Body of pancreas (tissue), 4 donors: ENCODE results near the gene PSD. TPM values are rescaled to one million over a fixed set of nuclear protein-coding genes. Genes with fewer than 3 reads are reported as not detected.

Source experiments
- ATAC-seq: fragments of 150-250 bp; one replicate; pipeline ENCODE4 v1.9.1; 2016
- DNase-seq, 4 donors: peaks; one replicate each; pipeline ENCODE4 v3.0.0-alpha.2; 2019
- H3K27ac ChIP-seq, 4 donors: fragments of 200-600 bp; sonication (generic); 1 replicate in 3 of 4; 2 replicates in 1 of 4; pipeline versions ENCODE4 v1.5.1 to v1.6.1; 2016 to 2019; ENCODE audit warnings: mild to moderate bottlenecking in 1 of 4, mixed read lengths in 1 of 4, moderate library complexity in 1 of 4
- H3K27me3 ChIP-seq, 2 donors: fragments of 200-600 bp; sonication (generic); one replicate each; pipeline ENCODE4 v1.6.0; 2016; ENCODE audit warnings: mild to moderate bottlenecking in 1 of 2
- H3K36me3 ChIP-seq, 2 donors: fragments of 200-600 bp; sonication (generic); replicated peaks in 1 of 2; 2 replicates each; pipeline ENCODE4 v1.5.1; 2016; ENCODE audit warnings: low read depth in 2 of 2; ENCODE audit not compliant: insufficient read depth in 1 of 2
- H3K4me1 ChIP-seq: fragments of 200-600 bp; sonication (generic); one replicate; pipeline ENCODE4 v1.6.0; 2016
- H3K4me3 ChIP-seq, 2 donors: fragments of 200-600 bp; sonication (generic); 1 replicate in 1 of 2; 2 replicates in 1 of 2; pipeline ENCODE4 v1.5.1; 2016 to 2019
- H3K9me3 ChIP-seq, 3 donors: fragments of 200-600 bp; sonication (generic); 1 replicate in 2 of 3; 2 replicates in 1 of 3; pipeline ENCODE4 v1.5.1; 2016
- POLR2A ChIP-seq, 3 donors: fragments of 450-650 bp; IDR thresholded peaks; one replicate each; pipeline ENCODE4 v1.6.1; 2016; ENCODE audit warnings: antibody characterized with exemption in 3 of 3, mild to moderate bottlenecking in 2 of 3
- WGBS, 2 donors: methylation state at CpG; one replicate each; pipeline ENCODE4 v1.1.5; 2017; 5-methylcytosine and 5-hydroxymethylcytosine counted together
- intact Hi-C: fragments of 100-400 bp; cut with DNase I; formaldehyde crosslinking; loops from one replicate; pipeline ENCODE4 v1.15.1; 2023
- total RNA-seq, 2 donors: library from RNA; depleted of rRNA; stranded (reverse); fragments of >200 nt; gene quantifications; one replicate each; pipeline ENCODE4 v1.1.0, GENCODE V29; 2016
- TF ChIP-seq, protein P1 (sequence below), 7 experiments: fragments of 450-650 bp in 4 of 7; fragments of 200-600 bp in 3 of 7; sonication (generic) in 3 of 7; IDR thresholded peaks; one replicate each; pipeline ENCODE4 v1.5.1; 2016 to 2019; ENCODE audit warnings: antibody characterized with exemption in 7 of 7

PSD gene
- total RNA-seq, 2 donors from 2014 or later, result 2.6 to 5.3 TPM

DNA sequence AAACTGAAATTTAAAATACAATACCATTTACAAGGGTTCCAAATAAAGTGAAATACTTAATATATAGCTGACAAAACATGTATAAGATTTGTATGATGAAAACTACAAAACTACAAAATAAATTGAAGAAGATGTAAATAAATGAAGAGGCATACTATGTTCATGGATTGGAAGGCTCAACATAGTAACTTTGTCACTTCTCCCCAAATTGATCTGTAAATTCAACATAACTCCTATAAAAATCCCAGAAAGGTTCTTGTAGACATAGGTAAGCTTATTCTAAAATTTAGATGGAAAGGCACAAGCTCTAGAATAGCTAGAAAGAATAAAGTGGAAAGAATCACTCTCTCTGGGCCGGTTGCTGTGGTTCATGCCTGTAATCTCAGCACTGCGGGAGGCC lies 47.3 kb downstream of the PSD start:
- 100% methylated on average over 2 of the region's 2 CpGs for WGBS, 2 donors
- H3K36me3 ChIP-seq, result peaks cover 28 to 70% of the 10 kb centered on the region in 2 donors
- no peak overlapping the region for H3K27ac ChIP-seq
- no peak for DNase-seq
- TF ChIP-seq, protein P1, sequence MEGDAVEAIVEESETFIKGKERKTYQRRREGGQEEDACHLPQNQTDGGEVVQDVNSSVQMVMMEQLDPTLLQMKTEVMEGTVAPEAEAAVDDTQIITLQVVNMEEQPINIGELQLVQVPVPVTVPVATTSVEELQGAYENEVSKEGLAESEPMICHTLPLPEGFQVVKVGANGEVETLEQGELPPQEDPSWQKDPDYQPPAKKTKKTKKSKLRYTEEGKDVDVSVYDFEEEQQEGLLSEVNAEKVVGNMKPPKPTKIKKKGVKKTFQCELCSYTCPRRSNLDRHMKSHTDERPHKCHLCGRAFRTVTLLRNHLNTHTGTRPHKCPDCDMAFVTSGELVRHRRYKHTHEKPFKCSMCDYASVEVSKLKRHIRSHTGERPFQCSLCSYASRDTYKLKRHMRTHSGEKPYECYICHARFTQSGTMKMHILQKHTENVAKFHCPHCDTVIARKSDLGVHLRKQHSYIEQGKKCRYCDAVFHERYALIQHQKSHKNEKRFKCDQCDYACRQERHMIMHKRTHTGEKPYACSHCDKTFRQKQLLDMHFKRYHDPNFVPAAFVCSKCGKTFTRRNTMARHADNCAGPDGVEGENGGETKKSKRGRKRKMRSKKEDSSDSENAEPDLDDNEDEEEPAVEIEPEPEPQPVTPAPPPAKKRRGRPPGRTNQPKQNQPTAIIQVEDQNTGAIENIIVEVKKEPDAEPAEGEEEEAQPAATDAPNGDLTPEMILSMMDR (IDR thresholded peaks at IDR 0.05), result no peak
- no peak for TF ChIP-seq POLR2A (IDR thresholded peaks at IDR 0.05)
- ATAC-seq, result no peak
- no peaks in the 10 kb centered on the region for H3K27me3 ChIP-seq
- no peaks in the 10 kb centered on the region for H3K4me1 ChIP-seq
- H3K4me3 ChIP-seq, result no peak overlapping the region
- intact Hi-C loops, result no loop called here
- H3K9me3 ChIP-seq, result no peaks in the 10 kb centered on the region

DNA sequence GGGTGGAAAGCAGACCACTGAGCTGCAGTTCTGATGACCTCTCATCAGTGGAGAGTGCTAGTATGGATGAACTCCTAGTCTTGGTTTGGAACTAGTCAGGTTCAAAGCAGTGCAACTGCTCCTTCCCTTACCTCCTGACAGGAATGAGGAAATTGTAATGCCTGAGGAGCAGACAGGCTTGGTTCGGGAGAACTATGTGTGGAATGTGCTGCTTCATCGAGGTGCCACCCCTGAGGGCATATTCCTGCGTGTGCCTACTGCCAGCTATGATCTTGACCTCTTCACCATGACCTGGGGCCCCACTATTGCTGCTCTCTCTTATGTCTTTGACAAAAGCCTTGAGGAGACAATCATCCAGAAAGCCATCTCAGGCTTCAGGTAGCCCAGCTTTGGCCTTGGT lies 50.5 kb downstream of the PSD start:
- Histone ChIP-seq H3K36me3 (peaks cover 32 to 71% of the 10 kb centered on the region in 2 donors), H3K9me3 (no peaks in the 10 kb centered on the region), H3K4me1 (no peaks in the 10 kb centered on the region), H3K27ac (peak overlapping the region in 1 of 4 donors; percentile 22), H3K4me3 (no peak overlapping the region), H3K27me3 (no peaks in the 10 kb centered on the region)
- WGBS, 2 donors, result 65 to 92% methylated on average over 2 to 3 of the region's 3 CpGs
- DNase-seq (peak in 1 of 4 donors; percentile 24), ATAC-seq (peak; percentile 75)
- intact Hi-C loops, result no loop called here
- TF ChIP-seq POLR2A (IDR thresholded peaks at IDR 0.05), result no peak
- TF ChIP-seq, protein P1 (IDR thresholded peaks at IDR 0.05), result no peak

DNA sequence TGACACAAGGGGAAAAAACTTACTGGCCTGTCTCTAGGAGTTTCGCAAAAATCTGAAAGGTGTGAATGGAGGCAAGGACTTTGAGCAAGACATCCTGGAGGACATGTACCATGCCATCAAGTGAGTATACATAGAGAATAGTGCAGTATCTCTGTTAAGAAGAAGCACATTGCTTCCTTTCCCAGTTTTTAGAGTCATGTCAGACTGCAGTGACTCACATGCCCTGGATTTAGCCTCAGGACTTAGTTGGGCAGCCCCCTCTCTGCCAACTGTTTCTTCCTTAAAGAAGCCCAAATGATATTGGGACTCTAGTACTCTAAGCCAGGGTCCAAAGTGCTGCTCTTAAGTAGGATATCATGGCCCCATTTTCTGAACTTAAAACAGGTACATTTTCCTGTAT lies 51.1 kb downstream of the PSD start:
- TF ChIP-seq, protein P1 (IDR thresholded peaks at IDR 0.05), result no peak
- no peak for TF ChIP-seq POLR2A (IDR thresholded peaks at IDR 0.05)
- 96 to 100% methylated on average over 1 of the region's 1 CpG for WGBS, 2 donors

DNA sequence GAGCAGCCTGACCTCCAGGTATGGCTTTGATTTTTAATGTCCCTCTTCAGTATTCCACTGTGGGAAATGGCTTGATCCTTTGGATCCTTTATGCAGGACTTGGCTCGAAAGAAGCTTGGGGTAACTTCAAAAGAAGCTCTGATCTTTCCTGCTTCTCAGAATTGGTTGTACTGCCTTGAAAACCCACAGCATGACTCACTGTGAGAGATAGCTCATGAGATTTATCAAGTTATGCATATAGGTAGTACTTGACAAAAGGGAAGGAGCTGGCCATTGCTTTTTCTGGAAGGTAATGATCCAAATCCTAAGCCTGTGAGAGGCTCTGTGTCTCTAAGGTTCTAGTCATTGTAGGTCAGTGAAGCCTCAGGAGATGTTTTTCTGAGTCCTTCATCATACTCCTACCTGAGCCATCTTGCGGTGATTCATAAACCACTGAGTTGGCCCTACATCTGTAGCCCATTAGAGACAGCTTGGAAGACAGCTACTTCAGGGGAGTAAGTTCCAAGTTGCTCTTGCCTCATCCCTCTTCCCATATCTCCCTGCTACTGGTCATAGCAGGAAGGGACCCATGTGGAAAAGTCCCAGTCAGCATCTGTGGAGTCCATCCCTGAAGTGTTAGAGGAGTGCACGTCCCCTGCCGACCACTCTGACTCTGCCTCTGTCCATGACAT lies 59.7 kb downstream of the PSD start:
- TF ChIP-seq, protein P1 (IDR thresholded peaks at IDR 0.05), result no peak
- no peak for TF ChIP-seq POLR2A (IDR thresholded peaks at IDR 0.05)
- 88 to 90% methylated on average over 4 of the region's 4 CpGs for WGBS, 2 donors
- intact Hi-C loops, result no loop called here
- H3K4me1 ChIP-seq, result no peaks in the 10 kb centered on the region
- no peak overlapping the region for H3K27ac ChIP-seq
- H3K27me3 ChIP-seq, result no peaks in the 10 kb centered on the region
- ATAC-seq (no peak), DNase-seq (no peak)
- no peaks in the 10 kb centered on the region for H3K9me3 ChIP-seq
- H3K36me3 ChIP-seq, result peaks cover 15 to 35% of the 10 kb centered on the region in 2 donors
- H3K4me3 ChIP-seq, result no peak overlapping the region

More for the DNA sequence above, 51.1 kb downstream of the PSD start:
- peaks cover 34 to 68% of the 10 kb centered on the region in 2 donors for H3K36me3 ChIP-seq
- DNase-seq (no peak), ATAC-seq (no peak)
- no peak overlapping the region for H3K4me3 ChIP-seq
- no peaks in the 10 kb centered on the region for H3K27me3 ChIP-seq
- intact Hi-C loops, result no loop called here
- H3K27ac ChIP-seq, result peak overlapping the region in 2 of 4 donors; percentile 5 to 22
- no peaks in the 10 kb centered on the region for H3K9me3 ChIP-seq
- no peaks in the 10 kb centered on the region for H3K4me1 ChIP-seq

DNA sequence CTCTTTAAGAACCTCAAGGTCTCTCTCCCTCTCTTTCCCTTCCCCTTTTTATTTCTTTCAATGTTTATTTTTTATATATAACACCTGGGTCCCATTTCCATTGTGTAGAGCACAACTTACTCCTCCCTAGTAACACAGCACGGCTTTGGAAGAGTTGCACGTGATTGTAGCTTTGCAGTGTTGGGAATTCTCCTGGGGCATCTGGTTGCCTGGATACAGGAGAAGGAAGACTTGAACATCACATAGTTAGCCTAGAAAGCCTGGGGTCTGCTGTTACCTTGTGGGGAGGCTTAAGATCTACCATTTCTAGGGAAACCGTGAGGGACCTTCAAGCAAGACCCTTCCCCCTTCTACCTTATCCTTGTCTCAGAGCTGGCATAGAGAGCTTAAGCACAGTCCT lies 64.1 kb downstream of the PSD start:
- DNase-seq (no peak), ATAC-seq (no peak)
- 87 to 88% methylated on average over 3 of the region's 3 CpGs for WGBS, 2 donors
- H3K27me3 ChIP-seq, result no peaks in the 10 kb centered on the region
- H3K4me1 ChIP-seq, result no peaks in the 10 kb centered on the region
- TF ChIP-seq, protein P1 (IDR thresholded peaks at IDR 0.05), result no peak
- no peak for TF ChIP-seq POLR2A (IDR thresholded peaks at IDR 0.05)
- no peak overlapping the region for H3K4me3 ChIP-seq
- no peak overlapping the region for H3K27ac ChIP-seq
- intact Hi-C loops, result loop anchor here (5.0 kb wide), 1 partner anchor 127 kb away; the partner anchor contains the start of gene ELOVL3
- no peaks in the 10 kb centered on the region for H3K9me3 ChIP-seq
- H3K36me3 ChIP-seq, result peaks cover 0 to 24% of the 10 kb centered on the region in 2 donors
